22Rv1 (cell line): ENCODE measurements around the gene POLR3GL.

Experiments
- CTCF ChIP-seq: fragments of 450-650 bp; IDR thresholded peaks from 2 replicates; pipeline ENCODE4 v1.5.1; 2017; ENCODE audit warnings: mild to moderate bottlenecking
- ZFX ChIP-seq: fragments of 450-650 bp; IDR thresholded peaks from 2 replicates; pipeline ENCODE4 v1.6.1; 2017; ENCODE audit warnings: antibody characterized with exemption, borderline replicate concordance

DNA sequence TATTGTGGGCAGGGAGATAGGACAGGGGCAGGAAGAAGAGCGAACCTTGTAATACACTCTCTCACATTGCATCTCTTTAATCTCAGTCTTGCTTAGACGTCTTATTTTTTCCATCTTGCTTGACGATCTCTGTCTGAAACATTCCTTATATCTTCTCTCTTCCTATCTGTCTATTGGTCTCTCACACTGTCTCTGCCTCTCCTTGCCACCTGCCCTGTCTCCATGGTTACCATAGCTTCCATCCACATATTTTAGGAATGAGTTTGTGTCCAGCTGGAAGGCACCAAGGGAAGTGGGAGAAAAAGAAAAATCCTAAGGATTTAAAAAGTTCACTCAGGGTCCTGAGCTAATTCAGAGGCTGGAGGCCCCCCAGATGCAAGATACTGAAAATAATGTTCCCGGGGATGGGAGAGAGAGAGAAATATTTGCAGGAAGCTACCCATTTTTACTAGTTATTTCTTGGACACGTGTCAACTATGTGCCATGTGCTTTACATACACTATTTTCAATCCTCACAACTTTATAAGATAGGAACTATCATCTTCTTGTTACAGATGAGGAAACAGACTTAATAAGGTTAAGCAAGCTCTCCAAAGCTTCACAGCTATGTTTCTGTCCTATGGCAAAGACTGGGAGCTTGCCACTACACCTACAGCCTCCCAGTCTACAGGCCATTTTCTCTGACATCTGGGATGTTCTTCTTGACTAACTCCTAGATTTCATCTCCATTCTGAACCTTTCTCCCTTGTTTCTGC lies 1.0 kb upstream of the POLR3GL start:
- TF ChIP-seq ZFX: no peak
- no peak for TF ChIP-seq CTCF
